GM21576 (cell line): ENCODE data around the gene FAM83G.

Experiments
- ATAC-seq: cut with Tn5 transposase; IDR thresholded peaks from one replicate; pipeline ENCODE4 v1.9.1; 2021; ENCODE audit warnings: mild to moderate bottlenecking, moderate library complexity; ENCODE audit not compliant: unreplicated experiment

Gene FAM83G

DNA sequence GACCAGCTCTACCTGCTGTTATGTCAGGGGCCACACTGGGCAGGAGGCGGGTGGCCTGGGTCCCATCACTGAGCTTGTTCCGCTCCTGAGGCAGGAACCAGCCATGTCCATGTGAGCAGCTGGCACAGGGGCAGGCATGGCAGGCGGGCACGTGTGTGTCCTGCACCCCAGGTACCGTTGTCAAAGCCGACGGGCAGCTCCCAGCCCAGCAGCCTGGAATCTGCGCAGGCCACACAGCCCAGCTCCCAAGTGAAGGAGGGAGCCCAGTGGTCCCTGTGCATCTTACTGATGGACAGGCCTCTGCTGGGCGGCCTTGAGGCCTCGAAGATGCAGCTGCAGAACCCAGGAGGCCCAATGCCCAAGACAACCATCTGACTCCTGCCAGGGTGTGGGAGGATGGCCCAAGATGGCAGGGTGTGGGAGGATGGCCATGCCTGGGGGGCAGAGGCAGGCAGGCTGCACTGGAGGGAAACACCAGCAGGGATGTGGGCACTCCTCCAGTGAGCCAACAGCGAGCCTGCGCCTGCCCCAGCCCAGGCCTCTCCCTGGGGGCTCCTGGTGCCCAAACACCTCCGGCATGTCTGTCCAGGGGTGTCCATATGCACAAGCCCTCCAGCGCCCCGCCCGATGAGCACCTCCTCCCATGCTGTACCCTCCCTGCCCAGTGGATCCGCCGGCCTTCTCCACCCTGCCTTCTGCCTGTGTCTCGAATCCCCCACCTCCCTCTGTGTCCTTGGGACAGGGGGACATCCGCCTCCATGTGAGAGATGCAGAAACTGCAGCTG, 12.8 kb downstream of the FAM83G start:
- ATAC-seq: no peak

DNA sequence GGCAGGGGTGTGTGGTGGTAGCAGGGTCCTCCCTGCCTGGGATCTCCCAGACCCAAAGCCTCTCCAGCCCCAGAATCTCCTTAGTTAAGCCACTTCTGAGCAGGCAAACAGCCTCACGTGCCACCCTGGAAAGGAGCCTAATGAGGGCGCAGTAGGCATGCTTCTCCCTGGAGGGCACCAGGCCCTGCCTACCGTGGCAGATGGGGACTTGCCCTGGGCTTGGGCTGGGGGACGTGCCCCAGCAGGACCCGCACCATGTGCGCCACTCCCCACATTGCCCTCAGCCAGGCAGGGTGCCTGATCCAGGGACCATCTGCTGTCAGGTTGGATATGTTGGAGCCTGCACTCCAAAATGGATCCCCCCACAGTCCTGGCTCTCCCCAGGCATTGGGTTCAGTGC, 14.2 kb downstream of the FAM83G start:
- no peak for ATAC-seq

GRCh38 chr17:18988546-18989173, 15.9 kb downstream of the FAM83G start:
- no peak for ATAC-seq

- ATAC-seq: no peak
Measured at GRCh38 chr17:18987862-18988545, 16.6 kb downstream of the FAM83G start.

DNA sequence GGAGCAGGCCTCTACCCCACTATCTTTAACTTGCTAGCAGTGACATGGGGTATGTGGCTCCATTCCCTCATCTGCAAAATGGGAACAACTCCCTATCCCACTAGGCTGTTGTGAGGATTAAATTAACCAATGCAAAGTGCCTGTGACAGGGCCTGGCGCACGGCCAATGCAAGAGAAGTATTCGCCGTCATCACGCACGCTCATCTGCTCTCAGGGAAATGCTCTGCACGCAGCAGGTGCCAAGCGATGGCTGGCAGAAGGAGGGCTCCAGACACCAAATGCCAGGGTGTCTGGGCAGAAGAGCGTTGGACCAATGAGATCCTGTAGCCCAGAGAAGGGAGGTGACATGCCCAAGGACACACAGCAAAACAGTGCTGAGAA, 17.3 kb downstream of the FAM83G start:
- ATAC-seq: no peak

DNA sequence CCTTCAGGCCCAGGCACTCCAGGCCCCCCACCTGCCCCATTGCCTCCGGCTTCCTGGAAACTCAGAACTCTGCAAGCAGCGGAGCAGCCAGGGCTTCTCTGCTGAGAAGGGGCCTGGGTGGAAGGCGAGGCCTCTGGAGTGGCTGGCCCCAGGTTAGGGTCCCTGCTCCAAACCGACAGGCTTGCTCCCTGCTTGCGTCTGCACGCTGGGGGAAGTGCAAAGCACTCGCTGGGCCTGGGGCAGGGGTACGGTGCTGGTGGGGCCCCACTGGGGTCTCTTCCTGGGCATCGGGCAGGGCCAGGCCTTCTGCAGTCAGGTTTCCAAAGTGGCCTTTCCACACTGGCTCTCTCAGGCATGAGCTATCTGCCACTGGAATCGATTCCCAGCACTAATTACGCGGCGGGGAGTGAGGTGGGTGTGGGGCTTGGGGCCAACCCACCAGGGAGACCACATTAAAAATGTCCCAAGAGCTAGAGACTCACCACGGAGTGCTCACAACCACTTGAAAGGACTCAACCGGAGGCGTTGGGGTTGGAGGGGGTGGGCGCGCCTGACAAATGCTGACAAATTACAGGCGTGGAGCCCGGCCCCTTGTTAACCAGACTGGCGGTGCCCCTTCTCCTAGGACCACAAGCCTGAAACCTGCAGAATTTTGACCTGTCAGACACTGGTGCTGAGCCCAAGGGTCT, 17.9 kb downstream of the FAM83G start:
- no peak for ATAC-seq

DNA sequence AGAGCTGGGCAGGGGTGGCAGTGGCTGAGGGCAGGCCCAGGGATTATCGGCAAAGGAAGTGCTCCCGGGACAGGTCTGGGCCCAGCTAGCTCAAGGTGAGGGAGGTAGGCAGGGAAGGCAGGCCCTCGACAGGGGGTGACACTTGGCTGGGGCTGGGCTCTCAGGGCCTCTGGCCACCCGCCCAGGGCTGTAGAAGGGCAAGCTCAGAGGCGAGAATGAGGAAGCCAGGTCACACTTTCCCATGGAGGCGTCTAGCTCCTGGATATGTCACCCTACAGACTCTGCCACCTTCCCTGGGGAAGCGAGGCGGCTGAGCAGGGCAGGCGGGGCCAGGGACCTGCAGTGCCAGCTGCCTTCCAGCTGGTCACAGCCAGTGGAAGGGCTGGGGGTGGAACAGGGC, 19.1 kb downstream of the FAM83G start:
- ATAC-seq: no peak

GRCh38 chr17:18984273-18985114, 20.1 kb downstream of the FAM83G start:
- no peak for ATAC-seq

GRCh38 chr17:18981642-18982424, 22.7 kb downstream of the FAM83G start:
- ATAC-seq: no peak

DNA sequence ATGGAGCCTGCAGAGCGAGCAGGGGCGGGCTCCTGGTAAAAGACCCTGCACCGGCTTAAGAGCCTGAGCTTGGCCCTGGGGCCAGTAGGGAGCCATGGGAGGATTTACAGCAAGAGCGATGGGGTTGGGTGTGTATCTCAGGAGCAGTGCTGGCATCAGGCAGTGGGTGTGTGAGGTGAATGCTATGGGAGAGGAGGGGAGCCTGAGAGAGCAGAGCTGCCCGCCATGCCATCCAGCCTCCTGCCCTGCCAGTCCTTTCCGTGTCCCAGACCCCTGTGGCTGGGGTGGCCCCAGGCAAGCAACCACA, 23.3 kb downstream of the FAM83G start:
- no peak for ATAC-seq

- ATAC-seq: no peak
Measured at GRCh38 chr17:18980682-18981334, 23.8 kb downstream of the FAM83G start.

DNA sequence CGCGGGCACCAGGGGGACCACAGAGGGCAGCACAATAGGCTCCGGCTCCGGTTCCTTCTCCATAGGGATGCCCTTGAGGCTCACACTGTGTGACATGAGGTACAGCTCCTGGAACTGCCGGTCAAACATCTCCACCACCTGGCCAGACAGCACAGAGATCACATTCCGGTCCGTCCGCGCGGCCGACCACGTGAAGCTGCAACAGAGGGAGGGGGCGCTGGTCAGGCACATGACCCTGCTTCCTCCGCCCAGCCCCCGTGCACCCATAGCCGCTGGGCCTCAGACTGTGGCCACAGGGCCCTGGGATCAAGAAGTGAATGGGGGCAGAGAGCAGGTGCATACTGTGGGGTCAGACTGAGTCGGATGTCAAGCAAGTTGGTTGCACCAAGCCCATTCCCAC, 25.9 kb downstream of the FAM83G start:
- ATAC-seq: no peak

DNA sequence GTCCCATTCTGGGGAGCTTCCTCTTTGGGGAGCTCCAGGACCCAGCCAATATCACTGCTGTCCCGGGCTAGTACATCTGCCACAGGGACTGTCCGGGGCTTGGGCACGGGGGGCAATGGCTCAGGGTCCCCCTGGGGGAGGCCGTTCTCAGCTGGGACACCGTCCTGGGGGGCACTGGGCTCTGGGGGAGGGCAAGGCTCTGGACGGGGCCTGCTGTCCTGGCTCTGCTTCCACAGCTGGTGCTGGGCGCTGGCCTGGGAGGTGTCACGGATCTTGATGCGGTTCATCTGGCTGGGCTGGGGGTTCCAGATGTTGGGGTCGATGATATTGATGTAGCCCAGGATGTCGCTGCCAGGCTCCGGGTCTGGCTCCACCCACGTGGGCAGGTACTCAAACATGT, 26.5 kb downstream of the FAM83G start:
- no peak for ATAC-seq

DNA sequence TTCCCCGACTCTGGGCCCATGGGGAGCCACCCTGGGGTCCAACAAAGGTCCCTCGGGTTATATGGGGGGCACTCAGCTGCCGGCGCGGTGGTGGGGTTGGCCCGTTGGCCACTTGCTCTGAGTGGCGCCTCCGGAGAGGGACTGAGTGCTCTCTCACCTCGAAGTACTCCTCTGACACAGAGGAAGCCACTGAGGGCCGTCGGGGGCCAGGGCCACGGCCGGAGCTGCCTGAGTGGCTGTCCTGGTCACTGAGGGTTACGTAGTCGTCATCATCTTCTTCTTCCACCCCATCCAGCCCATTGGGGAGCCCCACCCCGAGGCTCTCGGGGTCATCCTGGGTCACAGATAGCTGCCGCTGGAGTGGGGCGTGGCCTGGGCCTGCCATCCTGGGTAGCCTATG, 26.9 kb downstream of the FAM83G start:
- ATAC-seq: no peak

DNA sequence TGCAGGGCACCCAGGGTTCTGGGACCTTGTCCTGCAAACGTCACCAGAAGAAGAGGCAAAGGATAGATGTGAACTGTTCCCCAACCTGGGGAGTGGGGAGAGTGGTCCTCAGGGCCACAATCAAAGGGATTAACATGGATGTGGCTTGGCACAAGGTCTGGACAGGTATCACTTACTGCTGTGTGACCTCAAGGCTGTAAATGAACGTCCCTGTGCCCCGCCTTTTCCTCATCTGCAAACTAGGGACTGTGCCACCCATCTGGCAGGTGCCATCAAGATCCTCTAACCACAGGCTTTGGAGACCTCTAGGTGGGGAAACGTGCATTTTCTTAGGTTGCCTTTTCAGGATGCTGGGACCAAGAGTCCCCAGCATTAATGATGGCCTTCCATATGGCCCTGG, 27.5 kb downstream of the FAM83G start:
- ATAC-seq: no peak

DNA sequence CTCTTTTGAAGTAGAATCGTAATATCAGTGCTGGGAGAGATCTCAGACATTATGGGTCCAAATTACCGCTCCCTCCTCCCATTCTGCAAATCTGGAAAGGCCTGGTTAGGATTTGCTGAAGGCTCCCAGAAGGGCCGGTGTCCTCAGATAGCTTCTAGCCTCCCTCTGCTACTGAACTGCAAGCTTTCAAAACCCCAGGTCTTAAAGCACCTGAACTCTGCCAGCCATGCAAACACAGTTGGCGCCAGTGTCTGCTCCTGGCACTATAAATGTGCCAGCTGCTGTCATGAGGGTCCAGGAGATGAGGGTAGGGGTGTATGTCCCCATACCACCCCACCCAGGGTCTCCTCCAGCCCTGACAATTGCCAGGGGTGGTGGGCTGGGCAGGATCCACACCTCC, 28.4 kb downstream of the FAM83G start:
- ATAC-seq: no peak

DNA sequence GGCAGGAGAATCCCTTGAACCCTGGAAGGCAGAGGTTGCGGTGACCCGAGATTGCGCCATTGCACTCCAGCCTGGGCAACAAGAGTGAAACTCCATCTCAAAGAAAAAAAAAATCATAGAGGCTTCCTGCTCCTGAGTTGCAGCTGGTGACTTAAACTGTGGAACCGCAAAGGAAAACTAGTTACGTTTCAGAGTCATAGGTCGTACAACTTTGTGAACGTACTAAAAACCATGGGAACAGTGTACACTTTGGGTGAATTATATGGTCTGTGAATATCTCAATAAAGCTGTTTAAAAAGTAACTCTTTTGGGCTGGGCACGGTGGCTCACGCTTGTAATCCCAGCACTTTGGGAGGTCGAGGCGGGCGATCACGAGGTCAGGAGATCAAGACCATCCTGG, 29.0 kb downstream of the FAM83G start:
- no peak for ATAC-seq

DNA sequence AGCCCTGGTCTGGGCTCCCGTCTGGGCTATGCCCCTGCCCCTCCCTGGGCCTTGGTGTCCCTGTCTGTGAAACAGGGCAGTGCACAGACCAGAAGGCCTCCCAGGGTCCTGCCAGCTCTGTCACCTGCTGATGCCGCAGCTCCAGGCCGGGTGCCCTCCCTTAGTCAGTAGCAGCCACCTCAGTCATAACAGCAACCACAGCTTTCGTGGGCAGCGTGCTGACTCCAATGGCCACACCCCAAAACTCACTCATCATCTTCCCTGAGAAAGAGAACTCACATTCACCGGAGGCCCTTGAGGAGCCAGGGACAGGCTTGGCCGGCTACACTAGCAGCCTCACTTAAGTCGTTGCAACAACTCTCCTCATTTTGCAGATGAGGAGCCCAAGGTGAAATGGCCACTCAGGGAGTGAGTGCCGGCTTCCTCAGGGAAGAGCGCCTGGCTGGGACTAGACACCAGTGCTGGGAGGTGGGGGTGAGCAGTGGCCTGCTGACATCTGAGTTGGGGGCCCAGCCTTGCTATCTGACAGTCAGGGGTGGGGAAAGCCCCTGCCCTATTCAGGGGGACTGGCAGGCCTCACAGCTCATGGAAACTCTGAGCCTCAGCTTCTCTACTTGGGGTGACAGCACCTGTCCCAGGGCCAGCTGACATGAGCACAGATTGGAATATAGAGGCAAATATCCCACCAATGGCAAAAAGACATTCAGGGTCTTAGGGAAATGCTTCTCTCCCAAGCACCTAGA, 30.0 kb downstream of the FAM83G start:
- no peak for ATAC-seq

DNA sequence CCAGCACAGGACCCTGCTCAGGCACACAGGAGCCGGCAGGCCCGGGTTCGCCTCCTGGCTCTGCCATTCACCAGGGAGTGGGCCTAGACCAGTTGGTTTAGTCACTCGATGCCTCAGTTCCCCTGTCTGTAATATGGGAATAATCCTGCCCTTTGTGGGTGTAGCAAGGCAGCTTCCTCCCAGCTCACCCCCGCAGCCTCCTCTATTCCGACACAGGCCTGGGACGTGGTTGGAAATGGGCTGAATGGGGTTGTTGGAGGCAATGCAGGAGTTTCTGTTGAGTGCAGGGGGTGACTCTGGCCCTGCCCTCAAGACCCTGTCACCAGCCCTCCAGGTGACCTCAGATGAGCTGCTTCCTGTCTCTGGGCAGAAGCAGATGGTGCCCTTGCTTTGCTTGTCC, 32.8 kb downstream of the FAM83G start:
- no peak for ATAC-seq
